IMR-90 (cell line): ENCODE data around the gene CDKN1A. TPM values are rescaled to one million over a fixed set of nuclear protein-coding genes. Genes with fewer than 3 reads are reported as not detected.

Experiments used
- ATAC-seq: fragments of 200-7000 bp; cut with Tn5 transposase; 2 replicates; pipeline ENCODE4 v1.9.1; 2020; ENCODE audit warnings: low read depth, mild to moderate bottlenecking, moderate library complexity
- BruUV-seq: library from RNA; stranded (reverse); fragments of 400-500 nt; replicated peaks from 2 replicates; lab custom pipeline; 2021; lab: Mats Ljungman, UMichigan
- CTCF ChIA-PET: fragments of 300-600 bp; formaldehyde crosslinking; extraction: SDS; loops from one replicate; lab custom pipeline; 2021; ENCODE audit warnings: antibody characterized with exemption; lab: Yijun Ruan, JAX
- POLR2A ChIA-PET: fragments of 300-600 bp; sonication (Branson Sonifier 250); formaldehyde crosslinking; loops from one replicate; lab custom pipeline; 2022; ENCODE audit warnings: antibody characterized with exemption; ENCODE audit not compliant: unreplicated experiment; lab: Charles Lee
- DNase-seq: peaks from one replicate; pipeline ENCODE4 v3.0.0; 2013
- H2AFZ ChIP-seq: replicated peaks from 2 replicates; pipeline ENCODE3; 2013; ENCODE audit warnings: low read length, mild to moderate bottlenecking; ENCODE audit not compliant: poor library complexity
- H2AK5ac ChIP-seq: 2 replicates; pipeline ENCODE4 v1.6.1; 2013; ENCODE audit warnings: low read depth, low read length, inconsistent platforms
- H2AK9ac ChIP-seq: replicated peaks from 2 replicates; pipeline ENCODE3; 2013; ENCODE audit warnings: mild to moderate bottlenecking, low read depth, low read length, moderate library complexity; ENCODE audit not compliant: poor library complexity
- H2BK120ac ChIP-seq: 2 replicates; pipeline ENCODE4 v1.6.1; 2013; ENCODE audit warnings: low read depth, low read length, inconsistent platforms
- H2BK15ac ChIP-seq: 3 replicates; pipeline ENCODE4 v1.6.1; 2013; ENCODE audit warnings: low read depth, low read length, inconsistent platforms
- H2BK20ac ChIP-seq: 2 replicates; pipeline ENCODE4 v1.6.1; 2013; ENCODE audit warnings: low read depth, mild to moderate bottlenecking, inconsistent platforms, low read length, moderate library complexity
- H2BK5ac ChIP-seq: 2 replicates; pipeline ENCODE4 v1.6.1; 2013; ENCODE audit warnings: mild to moderate bottlenecking, low read depth, low read length, inconsistent platforms; ENCODE audit not compliant: poor library complexity, severe bottlenecking
- H3K14ac ChIP-seq: replicated peaks from 2 replicates; pipeline ENCODE4 v1.6.1; 2013; ENCODE audit warnings: low read depth, low read length, inconsistent platforms
- H3K18ac ChIP-seq: 2 replicates; pipeline ENCODE4 v1.6.1; 2013; ENCODE audit warnings: low read depth, low read length, control low read depth
- H3K23ac ChIP-seq: 2 replicates; pipeline ENCODE4 v1.6.1; 2013; ENCODE audit warnings: low read depth, low read length, inconsistent platforms
- H3K27ac ChIP-seq: 2 replicates; pipeline ENCODE4 v1.5.1; 2013; ENCODE audit warnings: mild to moderate bottlenecking, control low read depth, low read length; ENCODE audit not compliant: insufficient read depth
- H3K27me3 ChIP-seq: 2 replicates; pipeline ENCODE4 v1.6.1; 2013; ENCODE audit warnings: low read length; ENCODE audit not compliant: control insufficient read depth, insufficient read depth
- H3K36me3 ChIP-seq: 2 replicates; pipeline ENCODE4 v1.6.1; 2013; ENCODE audit warnings: low read length, mixed read lengths; ENCODE audit not compliant: control insufficient read depth, insufficient read depth
- H3K4ac ChIP-seq: 2 replicates; pipeline ENCODE4 v1.6.1; 2013; ENCODE audit warnings: low read depth, low read length, inconsistent platforms
- H3K4me1 ChIP-seq: 2 replicates; pipeline ENCODE4 v1.6.1; 2013; ENCODE audit warnings: low read length, mixed read lengths; ENCODE audit not compliant: control insufficient read depth, insufficient read depth
- H3K4me2 ChIP-seq: 2 replicates; pipeline ENCODE4 v1.6.1; 2013; ENCODE audit warnings: low read depth, mild to moderate bottlenecking, control low read depth, low read length, moderate library complexity
- H3K4me3 ChIP-seq: 2 replicates; pipeline ENCODE4 v1.5.1; 2013; ENCODE audit warnings: low read depth, mild to moderate bottlenecking, control low read depth, low read length, moderate library complexity; ENCODE audit not compliant: insufficient read depth
- H3K56ac ChIP-seq: 2 replicates; pipeline ENCODE4 v1.6.1; 2013; ENCODE audit warnings: low read length, inconsistent platforms; ENCODE audit not compliant: insufficient read depth; ENCODE audit errors: extremely low read depth
- H3K79me1 ChIP-seq, 2 experiments: 2 replicates each; pipeline ENCODE4 v1.6.1; 2013; ENCODE audit warnings: low read length in 2 of 2, inconsistent platforms in 1 of 2, low read depth in 1 of 2
- H3K9ac ChIP-seq: 2 replicates; pipeline ENCODE4 v1.6.1; 2013; ENCODE audit warnings: low read depth, low read length, control low read depth
- H3K9me1 ChIP-seq: 2 replicates; pipeline ENCODE4 v1.6.1; 2013; ENCODE audit warnings: low read length, inconsistent platforms; ENCODE audit not compliant: insufficient read depth
- H3K9me3 ChIP-seq: 2 replicates; pipeline ENCODE4 v1.6.1; 2013; ENCODE audit warnings: low read length; ENCODE audit not compliant: control insufficient read depth, insufficient read depth
- H4K20me1 ChIP-seq: 2 replicates; pipeline ENCODE4 v1.6.1; 2013; ENCODE audit warnings: low read length, inconsistent platforms; ENCODE audit not compliant: insufficient read depth
- H4K5ac ChIP-seq: 2 replicates; pipeline ENCODE4 v1.6.1; 2013; ENCODE audit warnings: mild to moderate bottlenecking, low read depth, low read length, control low read depth
- H4K8ac ChIP-seq, 2 experiments: 2 replicates each; pipeline ENCODE4 v1.6.1; 2013; ENCODE audit warnings: low read depth in 2 of 2, low read length in 2 of 2, control low read depth in 1 of 2, inconsistent platforms in 1 of 2
- H4K91ac ChIP-seq: 2 replicates; pipeline ENCODE4 v1.6.1; 2013; ENCODE audit warnings: low read depth, low read length, inconsistent platforms; ENCODE audit not compliant: insufficient read depth
- BHLHE40 ChIP-seq: fragments of 150-350 bp; IDR thresholded peaks from 2 replicates; pipeline ENCODE4 v1.6.1; 2016; ENCODE audit warnings: mild to moderate bottlenecking, low read depth, low read length
- CEBPB ChIP-seq: IDR thresholded peaks from 2 replicates; pipeline ENCODE4 v1.6.1; 2012; ENCODE audit warnings: low read depth, low read length, improper control_type of control experiment
- CTCF ChIP-seq: conservative IDR thresholded peaks from 2 replicates; pipeline ENCODE4 v1.5.1; 2012; ENCODE audit warnings: mild to moderate bottlenecking, low read depth, low read length, improper control_type of control experiment
- ELK1 ChIP-seq: fragments of 150-350 bp; IDR thresholded peaks from 2 replicates; pipeline ENCODE4 v1.6.1; 2016; ENCODE audit warnings: low read depth, mild to moderate bottlenecking, low read length, moderate library complexity, borderline replicate concordance
- FOS ChIP-seq: fragments of 150-350 bp; IDR thresholded peaks from 2 replicates; pipeline ENCODE4 v1.6.1; 2016; ENCODE audit warnings: low read depth, low read length
- MAFK ChIP-seq: IDR thresholded peaks from 2 replicates; pipeline ENCODE4 v1.6.1; 2012; ENCODE audit warnings: low read depth, low read length, improper control_type of control experiment
- MAZ ChIP-seq: IDR thresholded peaks from 2 replicates; pipeline ENCODE4 v1.6.1; 2012; ENCODE audit warnings: low read depth, mild to moderate bottlenecking, low read length, improper control_type of control experiment, moderate library complexity, borderline replicate concordance
- MXI1 ChIP-seq: IDR thresholded peaks from 2 replicates; pipeline ENCODE4 v1.6.1; 2012; ENCODE audit warnings: low read depth, mild to moderate bottlenecking, low read length, moderate library complexity, borderline replicate concordance
- NFE2L2 ChIP-seq: fragments of 150-350 bp; IDR thresholded peaks from 2 replicates; pipeline ENCODE4 v1.6.1; 2016; ENCODE audit warnings: low read depth, mild to moderate bottlenecking, low read length
- POLR2A ChIP-seq: IDR thresholded peaks from 2 replicates; pipeline ENCODE4 v1.6.1; 2012; ENCODE audit warnings: mild to moderate bottlenecking, low read depth, low read length
- RAD21 ChIP-seq: IDR thresholded peaks from 2 replicates; pipeline ENCODE4 v1.6.1; 2012; ENCODE audit warnings: low read length, improper control_type of control experiment
- RCOR1 ChIP-seq: IDR thresholded peaks from 2 replicates; pipeline ENCODE4 v1.6.1; 2012; ENCODE audit warnings: mild to moderate bottlenecking, low read length, improper control_type of control experiment; ENCODE audit not compliant: insufficient replicate concordance
- RFX5 ChIP-seq: IDR thresholded peaks from 2 replicates; pipeline ENCODE4 v1.8.0; 2012; ENCODE audit warnings: low read depth, mild to moderate bottlenecking, low read length, moderate library complexity
- SMC3 ChIP-seq: fragments of 150-350 bp; IDR thresholded peaks from 2 replicates; pipeline ENCODE4 v1.6.1; 2016; ENCODE audit warnings: low read depth, mild to moderate bottlenecking, antibody characterized with exemption, low read length, moderate library complexity
- WGBS, 2 experiments: methylation state at CpG; one replicate each; pipeline versions ENCODE4 v1.1.5 to v1.1.7; 2013; ENCODE audit warnings: missing lambda C conversion rate in 2 of 2; ENCODE audit not compliant: insufficient read length in 1 of 2; ENCODE audit errors: extremely low coverage in 2 of 2; 5-methylcytosine and 5-hydroxymethylcytosine counted together
- dilution Hi-C: fragments of 300-500 bp; cut with HindIII; formaldehyde crosslinking; loops from one replicate; pipeline ENCODE4 v1.14.3; 2018; ENCODE audit warnings: low sequenced_read_pairs; ENCODE audit not compliant: unreplicated experiment
- in situ Hi-C: fragments of 300-500 bp; cut with MboI; formaldehyde crosslinking; loops from 3 replicates; pipeline ENCODE4 v1.14.3; 2019; ENCODE audit warnings: low sequenced_read_pairs, inconsistent platforms, mixed read lengths
- intact Hi-C: fragments of 100-400 bp; cut with micrococcal nuclease; formaldehyde crosslinking; loops from 2 replicates; pipeline ENCODE4 v1.10.0; 2022
- polyA plus RNA-seq, 3 experiments: library from polyadenylated mRNA; depleted of rRNA; stranded (reverse); fragments of >200 nt; gene quantifications; 2 replicates each; pipeline ENCODE4 v1.2.3, GENCODE V29; 2012; ENCODE audit warnings: low replicate concordance in 1 of 3
- total RNA-seq: library from RNA; depleted of rRNA; stranded (reverse); fragments of >200 nt; gene quantifications from 2 replicates; pipeline ENCODE4 v1.2.3, GENCODE V29; 2012
- TF ChIP-seq, protein P1 (sequence below): fragments of 150-350 bp; IDR thresholded peaks from 2 replicates; pipeline ENCODE4 v1.6.1; 2017; ENCODE audit warnings: mild to moderate bottlenecking, antibody characterized with exemption, low read length, low read depth

Gene CDKN1A
- total and polyA plus RNA-seq, 2 of the 4 experiments (the other 2 are of a cell fraction), result 155 to 576 TPM

- no peaks in the 10 kb centered on the region; the same call in 1 of the 2 replicates for H3K27me3 ChIP-seq
- H2BK20ac ChIP-seq, result no peak overlapping the region
- peaks cover 0 to 5% of the 10 kb centered on the region in 2 experiments; a peak in 2 of 4 replicates for H3K79me1 ChIP-seq
- H3K27ac ChIP-seq, result no peak overlapping the region
- ATAC-seq (no peak), DNase-seq (no peak)
- H3K56ac ChIP-seq, result no peak overlapping the region
- no peak overlapping the region for H3K4ac ChIP-seq
- H3K14ac ChIP-seq, result no peak overlapping the region
- H4K91ac ChIP-seq, result no peak overlapping the region
- H2AK9ac ChIP-seq, result no peak overlapping the region
- no peak overlapping the region for H3K9ac ChIP-seq
- intact Hi-C loops, result no loop called here
- H3K9me1 ChIP-seq, result no peaks in the 10 kb centered on the region
- H3K18ac ChIP-seq, result no peak overlapping the region
- H4K8ac ChIP-seq, result no peak overlapping the region
- in situ Hi-C loops, result no loop called here
- no peak overlapping the region for H2AFZ ChIP-seq
- H2BK5ac ChIP-seq, result no peak overlapping the region
- H2BK15ac ChIP-seq, result no peak overlapping the region
- H4K5ac ChIP-seq, result no peak overlapping the region
- no peaks in the 10 kb centered on the region for H3K9me3 ChIP-seq
- H3K36me3 ChIP-seq, result peaks cover 9% of the 10 kb centered on the region
- dilution Hi-C loops, result no loop called here
- no CpG with 5 or more reads among the region's 2 CpGs for WGBS, 2 experiments
- ChIA-PET POLR2A (no interaction called here), CTCF (no interaction called here)
- no peak overlapping the region for H2BK120ac ChIP-seq
- no TSS peak for BruUV-seq
- no peak for TF ChIP-seq MXI1
- TF ChIP-seq FOS, result no peak
- TF ChIP-seq POLR2A, result no peak
- TF ChIP-seq RAD21, result no peak
- no peak for TF ChIP-seq CEBPB
- TF ChIP-seq ELK1, result no peak
- TF ChIP-seq BHLHE40, result no peak
- TF ChIP-seq MAZ, result no peak
- TF ChIP-seq MAFK, result no peak
- TF ChIP-seq RCOR1, result no peak
- TF ChIP-seq, protein P1, sequence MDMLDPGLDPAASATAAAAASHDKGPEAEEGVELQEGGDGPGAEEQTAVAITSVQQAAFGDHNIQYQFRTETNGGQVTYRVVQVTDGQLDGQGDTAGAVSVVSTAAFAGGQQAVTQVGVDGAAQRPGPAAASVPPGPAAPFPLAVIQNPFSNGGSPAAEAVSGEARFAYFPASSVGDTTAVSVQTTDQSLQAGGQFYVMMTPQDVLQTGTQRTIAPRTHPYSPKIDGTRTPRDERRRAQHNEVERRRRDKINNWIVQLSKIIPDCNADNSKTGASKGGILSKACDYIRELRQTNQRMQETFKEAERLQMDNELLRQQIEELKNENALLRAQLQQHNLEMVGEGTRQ, result no peak
- no peak for TF ChIP-seq SMC3
- TF ChIP-seq RFX5, result no peak
- no peak for TF ChIP-seq CTCF
- TF ChIP-seq NFE2L2, result no peak
- H3K4me2 ChIP-seq, result no peak overlapping the region
- no peak overlapping the region for H3K4me3 ChIP-seq
- H3K4me1 ChIP-seq, result no peaks in the 10 kb centered on the region
- H2AK5ac ChIP-seq, result no peak overlapping the region
- H3K23ac ChIP-seq, result no peak overlapping the region
- H4K20me1 ChIP-seq, result peaks cover 34% of the 10 kb centered on the region
These were observed 13.1 kb downstream of the CDKN1A start for GRCh38 chr6:36691612-36692011.
